Stimulated activated naive CD8-positive, alpha-beta T cell treated with anti-CD3 and anti-CD28 coated beads, Interleukin-15, Interleukin-2, amounts not matched to agents 100 U/mL and 50 U/mL, for 24 hours (primary cell): Measurements from ENCODE around the gene DDX11.
A peak's percentile ranks its signal among the peaks of the same experiment; 100 is the strongest.
"Not testable (repeated sequence)": the region's sequence is repeated elsewhere in the genome, so short reads cannot be mapped to it uniquely, and the experiment has no call there.

ENCODE experiments used
- ATAC-seq: fragments of 150-1000 bp; cut with Tn5 transposase; one replicate; pipeline ENCODE4 v1.10.0; 2021
- DNase-seq: peaks from one replicate; pipeline ENCODE4 v3.0.0; 2021

DDX11 gene

GRCh38 chr12:31067656-31068055 is 6.0 kb upstream of the DDX11 start:
- DNase-seq, ATAC-seq: not testable (repeated sequence)

GRCh38 chr12:31070971-31071740 is 2.5 kb upstream of the DDX11 start:
- not testable (repeated sequence) for DNase-seq, ATAC-seq

GRCh38 chr12:31072962-31073361 is 698 bp upstream of the DDX11 start:
- DNase-seq, ATAC-seq: not testable (repeated sequence)

- DNase-seq, result not testable (repeated sequence)
- ATAC-seq, result peak; percentile 37
Observed at GRCh38 chr12:31074333-31074874, 744 bp downstream of the DDX11 start.

- not testable (repeated sequence) for DNase-seq, ATAC-seq
Observed at GRCh38 chr12:31076150-31076549, 2.5 kb downstream of the DDX11 start.

- ATAC-seq, result not testable (repeated sequence)
Observed at GRCh38 chr12:31077095-31077494, 3.4 kb downstream of the DDX11 start.

GRCh38 chr12:31077998-31078397 is 4.3 kb downstream of the DDX11 start:
- not testable (repeated sequence) for ATAC-seq, DNase-seq

More at GRCh38 chr12:31077095-31077494, 3.4 kb downstream of the DDX11 start:
- DNase-seq, result not testable (repeated sequence)

GRCh38 chr12:31079421-31079820 is 5.8 kb downstream of the DDX11 start:
- ATAC-seq, DNase-seq: not testable (repeated sequence)

GRCh38 chr12:31080221-31080620 is 6.6 kb downstream of the DDX11 start:
- not testable (repeated sequence) for DNase-seq, ATAC-seq

GRCh38 chr12:31081274-31081673 is 7.6 kb downstream of the DDX11 start:
- not testable (repeated sequence) for DNase-seq, ATAC-seq

GRCh38 chr12:31084241-31084640 is 10.6 kb downstream of the DDX11 start:
- DNase-seq, ATAC-seq: not testable (repeated sequence)

GRCh38 chr12:31086032-31086431 is 12.4 kb downstream of the DDX11 start:
- ATAC-seq, DNase-seq: not testable (repeated sequence)

- not testable (repeated sequence) for ATAC-seq, DNase-seq
Observed at GRCh38 chr12:31087486-31087885, 13.8 kb downstream of the DDX11 start.

GRCh38 chr12:31087956-31088355 is 14.3 kb downstream of the DDX11 start:
- not testable (repeated sequence) for DNase-seq, ATAC-seq

GRCh38 chr12:31089072-31089471 is 15.4 kb downstream of the DDX11 start:
- DNase-seq, result no peak
- ATAC-seq, result no peak

- DNase-seq, ATAC-seq: not testable (repeated sequence)
Observed at GRCh38 chr12:31091629-31092028, 18.0 kb downstream of the DDX11 start.

GRCh38 chr12:31092718-31093117 is 19.1 kb downstream of the DDX11 start:
- DNase-seq, result not testable (repeated sequence)

GRCh38 chr12:31095080-31095860 is 21.6 kb downstream of the DDX11 start:
- not testable (repeated sequence) for ATAC-seq, DNase-seq

More at GRCh38 chr12:31092718-31093117, 19.1 kb downstream of the DDX11 start:
- ATAC-seq, result not testable (repeated sequence)

GRCh38 chr12:31096251-31097065 is 22.8 kb downstream of the DDX11 start:
- not testable (repeated sequence) for DNase-seq, ATAC-seq

GRCh38 chr12:31097819-31098218 is 24.2 kb downstream of the DDX11 start:
- not testable (repeated sequence) for ATAC-seq, DNase-seq

GRCh38 chr12:31098363-31098762 is 24.7 kb downstream of the DDX11 start:
- ATAC-seq, DNase-seq: not testable (repeated sequence)
